Activated naive CD8-positive, alpha-beta T cell (primary cell): Measurements from ENCODE around the gene IQCK.
"Not testable (repeated sequence)": the region's sequence is repeated elsewhere in the genome, so short reads cannot be mapped to it uniquely, and the experiment has no call there.

Experiments
- H3K27ac Mint-ChIP-seq: one replicate; pipeline ENCODE4 v1.8.0; 2021; ENCODE audit warnings: mixed read lengths
- H3K27me3 Mint-ChIP-seq: one replicate; pipeline ENCODE4 v1.8.0; 2021; ENCODE audit warnings: mixed read lengths
- H3K36me3 Mint-ChIP-seq: one replicate; pipeline ENCODE4 v1.8.0; 2021; ENCODE audit warnings: mixed read lengths
- H3K4me1 Mint-ChIP-seq: one replicate; pipeline ENCODE4 v1.8.0; 2021; ENCODE audit warnings: low read depth, mixed read lengths
- H3K4me3 Mint-ChIP-seq: one replicate; pipeline ENCODE4 v1.8.0; 2021; ENCODE audit warnings: mild to moderate bottlenecking, mixed read lengths
- H3K9me3 Mint-ChIP-seq: one replicate; pipeline ENCODE4 v1.8.0; 2021; ENCODE audit warnings: low read depth, mixed read lengths

Gene IQCK

GRCh38 chr16:19774024-19774423 lies 56.0 kb downstream of the IQCK start:
- Mint-ChIP-seq H3K27ac (no peak overlapping the region), H3K36me3 (peaks cover 5% of the 10 kb centered on the region), H3K4me3 (no peak overlapping the region), H3K4me1 (no peaks in the 10 kb centered on the region), H3K9me3 (peaks cover 8% of the 10 kb centered on the region), H3K27me3 (no peaks in the 10 kb centered on the region)

- H3K9me3 Mint-ChIP-seq = no peaks in the 10 kb centered on the region
- no peaks in the 10 kb centered on the region for H3K4me1 Mint-ChIP-seq
- no peak overlapping the region for H3K27ac Mint-ChIP-seq
- no peaks in the 10 kb centered on the region for H3K36me3 Mint-ChIP-seq
- H3K27me3 Mint-ChIP-seq = no peaks in the 10 kb centered on the region
- no peak overlapping the region for H3K4me3 Mint-ChIP-seq
These were observed 58.1 kb downstream of the IQCK start for GRCh38 chr16:19776147-19776546.

- H3K27me3 Mint-ChIP-seq = no peaks in the 10 kb centered on the region
- H3K9me3 Mint-ChIP-seq = no peaks in the 10 kb centered on the region
- no peak overlapping the region for H3K4me3 Mint-ChIP-seq
- H3K36me3 Mint-ChIP-seq = no peaks in the 10 kb centered on the region
- H3K27ac Mint-ChIP-seq = no peak overlapping the region
- no peaks in the 10 kb centered on the region for H3K4me1 Mint-ChIP-seq
These were observed 58.5 kb downstream of the IQCK start for GRCh38 chr16:19776565-19776964.

GRCh38 chr16:19780321-19780720 lies 62.2 kb downstream of the IQCK start:
- Mint-ChIP-seq H3K4me1 (no peaks in the 10 kb centered on the region), H3K36me3 (no peaks in the 10 kb centered on the region), H3K4me3 (no peak overlapping the region), H3K27me3 (no peaks in the 10 kb centered on the region), H3K9me3 (no peaks in the 10 kb centered on the region), H3K27ac (no peak overlapping the region)

GRCh38 chr16:19781226-19781625 lies 63.2 kb downstream of the IQCK start:
- Mint-ChIP-seq H3K4me1 (no peaks in the 10 kb centered on the region), H3K27me3 (no peaks in the 10 kb centered on the region), H3K27ac (no peak overlapping the region), H3K36me3 (no peaks in the 10 kb centered on the region), H3K9me3 (no peaks in the 10 kb centered on the region), H3K4me3 (no peak overlapping the region)

- no peaks in the 10 kb centered on the region for H3K27me3 Mint-ChIP-seq
- no peak overlapping the region for H3K4me3 Mint-ChIP-seq
- no peak overlapping the region for H3K27ac Mint-ChIP-seq
- no peaks in the 10 kb centered on the region for H3K4me1 Mint-ChIP-seq
- H3K9me3 Mint-ChIP-seq = no peaks in the 10 kb centered on the region
- no peaks in the 10 kb centered on the region for H3K36me3 Mint-ChIP-seq
These were observed 65.5 kb downstream of the IQCK start for GRCh38 chr16:19783363-19784182.

- no peak overlapping the region for H3K4me3 Mint-ChIP-seq
These were observed 66.2 kb downstream of the IQCK start for GRCh38 chr16:19784183-19784736.

GRCh38 chr16:19785081-19785480 lies 67.0 kb downstream of the IQCK start:
- H3K36me3 Mint-ChIP-seq = no peaks in the 10 kb centered on the region
- H3K27ac Mint-ChIP-seq = no peak overlapping the region
- H3K9me3 Mint-ChIP-seq = no peaks in the 10 kb centered on the region
- no peak overlapping the region for H3K4me3 Mint-ChIP-seq
- no peaks in the 10 kb centered on the region for H3K4me1 Mint-ChIP-seq
- no peaks in the 10 kb centered on the region for H3K27me3 Mint-ChIP-seq

More at GRCh38 chr16:19784183-19784736, 66.2 kb downstream of the IQCK start:
- Mint-ChIP-seq H3K27me3 (no peaks in the 10 kb centered on the region), H3K4me1 (no peaks in the 10 kb centered on the region), H3K36me3 (no peaks in the 10 kb centered on the region), H3K9me3 (no peaks in the 10 kb centered on the region), H3K27ac (no peak overlapping the region)

GRCh38 chr16:19785512-19786130 lies 67.5 kb downstream of the IQCK start:
- Mint-ChIP-seq H3K9me3 (no peaks in the 10 kb centered on the region), H3K4me1 (no peaks in the 10 kb centered on the region), H3K4me3 (no peak overlapping the region), H3K27me3 (no peaks in the 10 kb centered on the region), H3K27ac (no peak overlapping the region), H3K36me3 (no peaks in the 10 kb centered on the region)

- H3K27ac Mint-ChIP-seq, H3K9me3 Mint-ChIP-seq, H3K4me3 Mint-ChIP-seq, H3K27me3 Mint-ChIP-seq, H3K36me3 Mint-ChIP-seq: not testable (repeated sequence)
- H3K4me1 Mint-ChIP-seq = peaks cover 17% of the 10 kb centered on the region
These were observed 83.3 kb downstream of the IQCK start for GRCh38 chr16:19801369-19801768.

- H3K27me3 Mint-ChIP-seq = not testable (repeated sequence)
These were observed 83.8 kb downstream of the IQCK start for GRCh38 chr16:19801824-19802223.

GRCh38 chr16:19802612-19803011 lies 84.5 kb downstream of the IQCK start:
- Mint-ChIP-seq H3K27ac (no peak overlapping the region), H3K4me1 (peaks cover 17% of the 10 kb centered on the region), H3K9me3 (peaks cover 7% of the 10 kb centered on the region), H3K4me3 (no peak overlapping the region), H3K36me3 (peaks cover 8% of the 10 kb centered on the region), H3K27me3 (no peaks in the 10 kb centered on the region)

More at GRCh38 chr16:19801824-19802223, 83.8 kb downstream of the IQCK start:
- H3K9me3 Mint-ChIP-seq, H3K27ac Mint-ChIP-seq, H3K4me3 Mint-ChIP-seq, H3K36me3 Mint-ChIP-seq: not testable (repeated sequence)
- peaks cover 17% of the 10 kb centered on the region for H3K4me1 Mint-ChIP-seq

GRCh38 chr16:19804538-19805323 lies 86.7 kb downstream of the IQCK start:
- peaks cover 8% of the 10 kb centered on the region for H3K36me3 Mint-ChIP-seq
- H3K27ac Mint-ChIP-seq = peak overlapping the region; percentile 52
- H3K4me1 Mint-ChIP-seq = peaks cover 17% of the 10 kb centered on the region
- H3K27me3 Mint-ChIP-seq = no peaks in the 10 kb centered on the region
- peak overlapping the region; percentile 75 for H3K4me3 Mint-ChIP-seq
- peaks cover 7% of the 10 kb centered on the region for H3K9me3 Mint-ChIP-seq

GRCh38 chr16:19805459-19806162 lies 87.5 kb downstream of the IQCK start:
- peaks cover 7% of the 10 kb centered on the region for H3K9me3 Mint-ChIP-seq
- no peaks in the 10 kb centered on the region for H3K27me3 Mint-ChIP-seq
- peaks cover 8% of the 10 kb centered on the region for H3K36me3 Mint-ChIP-seq
- H3K4me1 Mint-ChIP-seq = peaks cover 17% of the 10 kb centered on the region
- H3K4me3 Mint-ChIP-seq = peak overlapping the region; percentile 75
- no peak overlapping the region for H3K27ac Mint-ChIP-seq
